ENCODE measurements around the gene RPL27A. TPM values are rescaled to one million over a fixed set of nuclear protein-coding genes. Genes with fewer than 3 reads are reported as not detected.

Gene RPL27A
- total and polyA plus RNA-seq, 2 of the 8 experiments (the other 6 are each of a cell fraction or from before 2014, with no cell fraction given): 1,756 to 1,777 TPM

GRCh38 chr11:8671193-8671612, 11.4 kb upstream of the RPL27A start (continued):
- TF ChIP-seq TCF12 (IDR thresholded peaks at IDR 0.05; ENCODE audit: low read depth, low read length): 0 out of 2 replicates have a peak, but pooled peaks have one; percentile 23
- TF ChIP-seq CTBP2 (IDR thresholded peaks at IDR 0.05; ENCODE audit: borderline replicate concordance, insufficient read depth, insufficient read length, low read length): no peak
- TF ChIP-seq KDM4A (IDR thresholded peaks at IDR 0.05; ENCODE audit: low read depth, low read length, severe bottlenecking): no peak
- TF ChIP-seq CREB1 (IDR thresholded peaks at IDR 0.05): 0 out of 2 replicates have a peak, but pooled peaks have one; percentile 7
- TF ChIP-seq MAFK (IDR thresholded peaks at IDR 0.05; ENCODE audit: low read depth, low read length): no peak
- no peak for TF ChIP-seq ATF2 (IDR thresholded peaks at IDR 0.05; ENCODE audit: low read length)

All from H1 (cell line).